Activated CD8-positive, alpha-beta memory T cell treated with anti-CD3 and anti-CD28 coated beads for 24 hours (primary cell): ENCODE data around the gene KEAP1.

Source experiments
- DNase-seq: peaks from one replicate; pipeline ENCODE4 v3.0.0-alpha.2; 2020

The KEAP1 gene

DNA sequence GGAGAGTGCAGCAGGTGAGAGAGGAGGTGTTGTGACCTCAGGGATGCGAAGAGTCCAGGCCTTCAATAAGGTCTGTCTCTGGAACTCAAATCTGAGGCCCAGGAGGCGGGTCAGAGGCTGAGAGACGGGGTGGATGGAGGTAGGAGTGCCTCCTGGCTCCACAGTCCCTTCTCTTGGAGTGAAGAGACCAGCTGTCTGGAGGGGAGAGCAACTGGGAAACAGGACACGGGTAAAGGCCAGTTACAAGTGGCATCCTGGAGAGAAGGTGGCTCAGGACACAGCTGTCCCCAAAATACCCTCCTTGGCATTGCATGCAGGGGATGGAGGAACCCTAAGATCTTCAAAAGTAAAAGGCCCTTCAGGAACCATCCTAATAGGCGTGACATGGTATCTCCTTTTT, 63.6 kb downstream of the KEAP1 start:
- DNase-seq: no peak
